ENCODE data around the gene AKNAD1.

DNA sequence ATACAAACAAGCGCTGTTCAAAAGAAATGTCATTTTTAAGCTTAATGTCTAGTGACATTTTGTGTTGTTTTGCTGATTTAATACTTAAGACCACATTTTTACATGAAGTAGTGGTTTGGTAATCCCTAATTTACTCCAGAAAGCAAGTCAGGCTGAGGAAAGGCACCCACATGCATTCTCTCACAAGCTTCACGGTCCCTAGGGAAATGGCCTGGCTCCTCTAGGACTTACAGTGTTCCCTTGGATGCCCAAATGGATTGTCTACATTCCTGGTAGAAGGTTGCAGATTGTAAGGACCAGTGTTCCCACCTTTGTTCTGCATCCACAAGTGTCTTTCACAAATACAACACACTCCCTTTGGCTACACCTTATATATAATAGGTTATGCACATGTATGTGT lies 29.4 kb upstream of the AKNAD1 start:
- TF ChIP-seq ZNF202 (tag by site-specific recombination; IDR thresholded peaks at IDR 0.05; ENCODE audit: borderline replicate concordance) (no peak), ZNF114 (tag by site-specific recombination; IDR thresholded peaks at IDR 0.05) (no peak)
- TF ChIP-seq, protein P1, sequence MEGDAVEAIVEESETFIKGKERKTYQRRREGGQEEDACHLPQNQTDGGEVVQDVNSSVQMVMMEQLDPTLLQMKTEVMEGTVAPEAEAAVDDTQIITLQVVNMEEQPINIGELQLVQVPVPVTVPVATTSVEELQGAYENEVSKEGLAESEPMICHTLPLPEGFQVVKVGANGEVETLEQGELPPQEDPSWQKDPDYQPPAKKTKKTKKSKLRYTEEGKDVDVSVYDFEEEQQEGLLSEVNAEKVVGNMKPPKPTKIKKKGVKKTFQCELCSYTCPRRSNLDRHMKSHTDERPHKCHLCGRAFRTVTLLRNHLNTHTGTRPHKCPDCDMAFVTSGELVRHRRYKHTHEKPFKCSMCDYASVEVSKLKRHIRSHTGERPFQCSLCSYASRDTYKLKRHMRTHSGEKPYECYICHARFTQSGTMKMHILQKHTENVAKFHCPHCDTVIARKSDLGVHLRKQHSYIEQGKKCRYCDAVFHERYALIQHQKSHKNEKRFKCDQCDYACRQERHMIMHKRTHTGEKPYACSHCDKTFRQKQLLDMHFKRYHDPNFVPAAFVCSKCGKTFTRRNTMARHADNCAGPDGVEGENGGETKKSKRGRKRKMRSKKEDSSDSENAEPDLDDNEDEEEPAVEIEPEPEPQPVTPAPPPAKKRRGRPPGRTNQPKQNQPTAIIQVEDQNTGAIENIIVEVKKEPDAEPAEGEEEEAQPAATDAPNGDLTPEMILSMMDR (tag by site-specific recombination; IDR thresholded peaks at IDR 0.05): no peak
- TF ChIP-seq, protein P2, sequence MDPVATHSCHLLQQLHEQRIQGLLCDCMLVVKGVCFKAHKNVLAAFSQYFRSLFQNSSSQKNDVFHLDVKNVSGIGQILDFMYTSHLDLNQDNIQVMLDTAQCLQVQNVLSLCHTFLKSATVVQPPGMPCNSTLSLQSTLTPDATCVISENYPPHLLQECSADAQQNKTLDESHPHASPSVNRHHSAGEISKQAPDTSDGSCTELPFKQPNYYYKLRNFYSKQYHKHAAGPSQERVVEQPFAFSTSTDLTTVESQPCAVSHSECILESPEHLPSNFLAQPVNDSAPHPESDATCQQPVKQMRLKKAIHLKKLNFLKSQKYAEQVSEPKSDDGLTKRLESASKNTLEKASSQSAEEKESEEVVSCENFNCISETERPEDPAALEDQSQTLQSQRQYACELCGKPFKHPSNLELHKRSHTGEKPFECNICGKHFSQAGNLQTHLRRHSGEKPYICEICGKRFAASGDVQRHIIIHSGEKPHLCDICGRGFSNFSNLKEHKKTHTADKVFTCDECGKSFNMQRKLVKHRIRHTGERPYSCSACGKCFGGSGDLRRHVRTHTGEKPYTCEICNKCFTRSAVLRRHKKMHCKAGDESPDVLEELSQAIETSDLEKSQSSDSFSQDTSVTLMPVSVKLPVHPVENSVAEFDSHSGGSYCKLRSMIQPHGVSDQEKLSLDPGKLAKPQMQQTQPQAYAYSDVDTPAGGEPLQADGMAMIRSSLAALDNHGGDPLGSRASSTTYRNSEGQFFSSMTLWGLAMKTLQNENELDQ (tag by site-specific recombination; IDR thresholded peaks at IDR 0.05; ENCODE audit: low read depth): no peak
